GM23338 (cell line): Measurements from ENCODE around the gene CEMIP2. TPM values are rescaled to one million over a fixed set of nuclear protein-coding genes. Genes with fewer than 3 reads are reported as not detected.

ENCODE experiments used
- EZH2phosphoT487 ChIP-seq: fragments of 200-600 bp; sonication (generic); IDR thresholded peaks from one replicate; pipeline ENCODE4 v1.8.1; 2018; ENCODE audit warnings: antibody characterized with exemption; ENCODE audit not compliant: unreplicated experiment
- JUNB ChIP-seq: IDR thresholded peaks from one replicate; pipeline ENCODE4 v1.6.1; 2016; ENCODE audit warnings: antibody characterized with exemption; ENCODE audit not compliant: unreplicated experiment
- NANOG ChIP-seq: IDR thresholded peaks from 2 replicates; pipeline ENCODE4 v1.6.1; 2016; ENCODE audit warnings: antibody characterized with exemption, borderline replicate concordance
- POLR2AphosphoS5 ChIP-seq: IDR thresholded peaks from 2 replicates; pipeline ENCODE4 v1.6.1; 2016; ENCODE audit warnings: antibody characterized with exemption, low read depth
- REST ChIP-seq: IDR thresholded peaks from one replicate; pipeline ENCODE4 v1.6.1; 2018; ENCODE audit warnings: antibody characterized with exemption; ENCODE audit not compliant: unreplicated experiment
- STAT1 ChIP-seq: IDR thresholded peaks from one replicate; pipeline ENCODE4 v1.6.1; 2016; ENCODE audit warnings: antibody characterized with exemption; ENCODE audit not compliant: unreplicated experiment
- ZNF331 ChIP-seq: fragments of 250-450 bp; sonication (Bioruptor Pico); IDR thresholded peaks from 2 replicates; pipeline ENCODE4 v1.5.0; 2020; ENCODE audit warnings: low read depth, mild to moderate bottlenecking, moderate library complexity
- polyA plus RNA-seq: library from polyadenylated mRNA; unstranded; fragments of >200 nt; fragmentation: Nextera tagmentation; extraction: Ambion mirVana; gene quantifications from 2 replicates; pipeline ENCODE4 v1.2.1, GENCODE V29; 2016
- total RNA-seq: library from RNA; depleted of rRNA; stranded (reverse); fragments of >200 nt; shearing (Covaris generic); gene quantifications from 2 replicates; pipeline ENCODE4 v1.2.3, GENCODE V29; 2014
- TF ChIP-seq, protein P1 (sequence below): fragments of 250-450 bp; sonication (Bioruptor Pico); IDR thresholded peaks from 2 replicates; pipeline ENCODE4 v1.5.0; 2020; ENCODE audit warnings: mild to moderate bottlenecking, moderate library complexity

The CEMIP2 gene
- total and polyA plus RNA-seq, 2 experiments from 2014 or later: 23.0 to 76.7 TPM

- TF ChIP-seq, protein P1, sequence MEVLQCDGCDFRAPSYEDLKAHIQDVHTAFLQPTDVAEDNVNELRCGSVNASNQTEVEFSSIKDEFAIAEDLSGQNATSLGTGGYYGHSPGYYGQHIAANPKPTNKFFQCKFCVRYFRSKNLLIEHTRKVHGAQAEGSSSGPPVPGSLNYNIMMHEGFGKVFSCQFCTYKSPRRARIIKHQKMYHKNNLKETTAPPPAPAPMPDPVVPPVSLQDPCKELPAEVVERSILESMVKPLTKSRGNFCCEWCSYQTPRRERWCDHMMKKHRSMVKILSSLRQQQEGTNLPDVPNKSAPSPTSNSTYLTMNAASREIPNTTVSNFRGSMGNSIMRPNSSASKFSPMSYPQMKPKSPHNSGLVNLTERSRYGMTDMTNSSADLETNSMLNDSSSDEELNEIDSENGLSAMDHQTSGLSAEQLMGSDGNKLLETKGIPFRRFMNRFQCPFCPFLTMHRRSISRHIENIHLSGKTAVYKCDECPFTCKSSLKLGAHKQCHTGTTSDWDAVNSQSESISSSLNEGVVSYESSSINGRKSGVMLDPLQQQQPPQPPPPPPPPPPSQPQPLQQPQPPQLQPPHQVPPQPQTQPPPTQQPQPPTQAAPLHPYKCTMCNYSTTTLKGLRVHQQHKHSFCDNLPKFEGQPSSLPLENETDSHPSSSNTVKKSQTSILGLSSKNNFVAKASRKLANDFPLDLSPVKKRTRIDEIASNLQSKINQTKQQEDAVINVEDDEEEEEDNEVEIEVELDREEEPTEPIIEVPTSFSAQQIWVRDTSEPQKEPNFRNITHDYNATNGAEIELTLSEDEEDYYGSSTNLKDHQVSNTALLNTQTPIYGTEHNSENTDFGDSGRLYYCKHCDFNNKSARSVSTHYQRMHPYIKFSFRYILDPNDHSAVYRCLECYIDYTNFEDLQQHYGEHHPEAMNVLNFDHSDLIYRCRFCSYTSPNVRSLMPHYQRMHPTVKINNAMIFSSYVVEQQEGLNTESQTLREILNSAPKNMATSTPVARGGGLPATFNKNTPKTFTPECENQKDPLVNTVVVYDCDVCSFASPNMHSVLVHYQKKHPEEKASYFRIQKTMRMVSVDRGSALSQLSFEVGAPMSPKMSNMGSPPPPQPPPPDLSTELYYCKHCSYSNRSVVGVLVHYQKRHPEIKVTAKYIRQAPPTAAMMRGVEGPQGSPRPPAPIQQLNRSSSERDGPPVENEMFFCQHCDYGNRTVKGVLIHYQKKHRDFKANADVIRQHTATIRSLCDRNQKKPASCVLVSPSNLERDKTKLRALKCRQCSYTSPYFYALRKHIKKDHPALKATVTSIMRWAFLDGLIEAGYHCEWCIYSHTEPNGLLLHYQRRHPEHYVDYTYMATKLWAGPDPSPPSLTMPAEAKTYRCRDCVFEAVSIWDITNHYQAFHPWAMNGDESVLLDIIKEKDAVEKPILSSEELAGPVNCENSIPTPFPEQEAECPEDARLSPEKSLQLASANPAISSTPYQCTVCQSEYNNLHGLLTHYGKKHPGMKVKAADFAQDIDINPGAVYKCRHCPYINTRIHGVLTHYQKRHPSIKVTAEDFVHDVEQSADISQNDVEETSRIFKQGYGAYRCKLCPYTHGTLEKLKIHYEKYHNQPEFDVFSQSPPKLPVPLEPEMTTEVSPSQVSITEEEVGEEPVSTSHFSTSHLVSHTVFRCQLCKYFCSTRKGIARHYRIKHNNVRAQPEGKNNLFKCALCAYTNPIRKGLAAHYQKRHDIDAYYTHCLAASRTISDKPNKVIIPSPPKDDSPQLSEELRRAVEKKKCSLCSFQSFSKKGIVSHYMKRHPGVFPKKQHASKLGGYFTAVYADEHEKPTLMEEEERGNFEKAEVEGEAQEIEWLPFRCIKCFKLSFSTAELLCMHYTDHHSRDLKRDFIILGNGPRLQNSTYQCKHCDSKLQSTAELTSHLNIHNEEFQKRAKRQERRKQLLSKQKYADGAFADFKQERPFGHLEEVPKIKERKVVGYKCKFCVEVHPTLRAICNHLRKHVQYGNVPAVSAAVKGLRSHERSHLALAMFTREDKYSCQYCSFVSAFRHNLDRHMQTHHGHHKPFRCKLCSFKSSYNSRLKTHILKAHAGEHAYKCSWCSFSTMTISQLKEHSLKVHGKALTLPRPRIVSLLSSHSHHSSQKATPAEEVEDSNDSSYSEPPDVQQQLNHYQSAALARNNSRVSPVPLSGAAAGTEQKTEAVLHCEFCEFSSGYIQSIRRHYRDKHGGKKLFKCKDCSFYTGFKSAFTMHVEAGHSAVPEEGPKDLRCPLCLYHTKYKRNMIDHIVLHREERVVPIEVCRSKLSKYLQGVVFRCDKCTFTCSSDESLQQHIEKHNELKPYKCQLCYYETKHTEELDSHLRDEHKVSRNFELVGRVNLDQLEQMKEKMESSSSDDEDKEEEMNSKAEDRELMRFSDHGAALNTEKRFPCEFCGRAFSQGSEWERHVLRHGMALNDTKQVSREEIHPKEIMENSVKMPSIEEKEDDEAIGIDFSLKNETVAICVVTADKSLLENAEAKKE (CRISPR knock-in tag): no peak
- no peak for TF ChIP-seq NANOG
- TF ChIP-seq JUNB: no peak
- no peak for TF ChIP-seq EZH2phosphoT487
- TF ChIP-seq POLR2AphosphoS5: no peak
- no peak for TF ChIP-seq STAT1
- no peak for TF ChIP-seq REST
- no peak for TF ChIP-seq ZNF331 (CRISPR knock-in tag)
Observed at GRCh38 chr9:71801826-71802225, 33.5 kb upstream of the CEMIP2 start (continued).
